Cardiac fibroblast (primary cell): ENCODE data around the gene PDCD1.
"Not testable (repeated sequence)": the region's sequence is repeated elsewhere in the genome, so short reads cannot be mapped to it uniquely, and the experiment has no call there.

Experiments used
- DNase-seq, 2 donors: peaks; one replicate each; pipeline versions ENCODE4 v3.0.0 to v3.0.0-alpha.2; 2010; ENCODE audit warnings: low read depth in 2 of 2
- H3K4me3 ChIP-seq, 2 donors: replicated peaks in 1 of 2; 1 replicate in 1 of 2; 2 replicates in 1 of 2; pipeline ENCODE4 v1.5.1; 2011; ENCODE audit warnings: low read depth in 2 of 2, low read length in 2 of 2, mild to moderate bottlenecking in 2 of 2, moderate library complexity in 1 of 2
- CTCF ChIP-seq: IDR thresholded peaks from one replicate; pipeline ENCODE4 v1.5.1; 2011; ENCODE audit warnings: low read depth, mild to moderate bottlenecking, low read length, inconsistent platforms

The PDCD1 gene

GRCh38 chr2:241858206-241859016, at the start of gene PDCD1:
Gene PDCD1, minus strand, starts transcription at chr2:241858894. Its CDS starts 56 bp downstream, at chr2:241858838.
- no peak for TF ChIP-seq CTCF
- peak within 1 kb of the TSS; percentile 5 to 28 for H3K4me3 ChIP-seq
- no peak for DNase-seq

GRCh38 chr2:241907831-241908230, 49.1 kb upstream of the PDCD1 start:
- DNase-seq, H3K4me3 ChIP-seq: not testable (repeated sequence)

GRCh38 chr2:241906826-241907570, 48.3 kb upstream of the PDCD1 start:
- no peak overlapping the region for H3K4me3 ChIP-seq
- no peak for DNase-seq
- TF ChIP-seq CTCF, result no peak

GRCh38 chr2:241906378-241906770, 47.7 kb upstream of the PDCD1 start:
- H3K4me3 ChIP-seq, DNase-seq: not testable (repeated sequence)

- TF ChIP-seq CTCF, result no peak
- no peak overlapping the region for H3K4me3 ChIP-seq
- DNase-seq, result no peak
Measured at GRCh38 chr2:241905716-241906377, 47.2 kb upstream of the PDCD1 start.

- no peak for DNase-seq
- H3K4me3 ChIP-seq, result no peak overlapping the region
- TF ChIP-seq CTCF, result no peak
Measured at GRCh38 chr2:241904791-241905710, 46.4 kb upstream of the PDCD1 start.

- H3K4me3 ChIP-seq, result no peak overlapping the region
- DNase-seq, result no peak
- no peak for TF ChIP-seq CTCF
Measured at GRCh38 chr2:241904011-241904718, 45.5 kb upstream of the PDCD1 start.
